NK-92 (cell line): ENCODE measurements around the gene DLGAP1.

Experiments used
- DNase-seq: peaks from one replicate; lab custom pipeline; 2025; ENCODE audit not compliant: unreplicated experiment; lab: John Stamatoyannopoulos, UW

DLGAP1 gene

GRCh38 chr18:4245456-4245855, 209.7 kb downstream of the DLGAP1 start:
- no peak for DNase-seq

GRCh38 chr18:4242431-4243161, 212.5 kb downstream of the DLGAP1 start:
- no peak for DNase-seq

GRCh38 chr18:4241090-4241617, 214.0 kb downstream of the DLGAP1 start:
- DNase-seq: no peak

GRCh38 chr18:4238966-4239365, 216.1 kb downstream of the DLGAP1 start:
- no peak for DNase-seq

GRCh38 chr18:4237664-4238041, 217.5 kb downstream of the DLGAP1 start:
- no peak for DNase-seq

GRCh38 chr18:4236940-4237663, 218.0 kb downstream of the DLGAP1 start:
- no peak for DNase-seq

GRCh38 chr18:4233468-4233867, 221.6 kb downstream of the DLGAP1 start:
- no peak for DNase-seq

- DNase-seq: no peak
These were observed 222.5 kb downstream of the DLGAP1 start for GRCh38 chr18:4232656-4233055.

GRCh38 chr18:4231260-4231659, 223.8 kb downstream of the DLGAP1 start:
- no peak for DNase-seq

GRCh38 chr18:4230450-4231168, 224.5 kb downstream of the DLGAP1 start:
- DNase-seq: no peak

GRCh38 chr18:4224031-4224704, 230.9 kb downstream of the DLGAP1 start:
- DNase-seq: no peak

- no peak for DNase-seq
These were observed 243.8 kb downstream of the DLGAP1 start for GRCh38 chr18:4211111-4211837.

- no peak for DNase-seq
These were observed 246.7 kb downstream of the DLGAP1 start for GRCh38 chr18:4208366-4208765.

GRCh38 chr18:4207383-4207985, 247.6 kb downstream of the DLGAP1 start:
- no peak for DNase-seq

- no peak for DNase-seq
These were observed 250.7 kb downstream of the DLGAP1 start for GRCh38 chr18:4204438-4204720.

- no peak for DNase-seq
These were observed 251.3 kb downstream of the DLGAP1 start for GRCh38 chr18:4203568-4204437.

GRCh38 chr18:4200399-4200798, 254.7 kb downstream of the DLGAP1 start:
- DNase-seq: no peak

GRCh38 chr18:4198956-4199355, 256.2 kb downstream of the DLGAP1 start:
- no peak for DNase-seq

- no peak for DNase-seq
These were observed 258.8 kb downstream of the DLGAP1 start for GRCh38 chr18:4196351-4196750.
